GM21390 (cell line): ENCODE data around the gene CALN1.

ENCODE experiments used
- ATAC-seq: cut with Tn5 transposase; IDR thresholded peaks from one replicate; pipeline ENCODE4 v1.9.1; 2021; ENCODE audit not compliant: unreplicated experiment

CALN1 gene

GRCh38 chr7:72190919-72191318, 221.2 kb downstream of the CALN1 start:
- no peak for ATAC-seq

DNA sequence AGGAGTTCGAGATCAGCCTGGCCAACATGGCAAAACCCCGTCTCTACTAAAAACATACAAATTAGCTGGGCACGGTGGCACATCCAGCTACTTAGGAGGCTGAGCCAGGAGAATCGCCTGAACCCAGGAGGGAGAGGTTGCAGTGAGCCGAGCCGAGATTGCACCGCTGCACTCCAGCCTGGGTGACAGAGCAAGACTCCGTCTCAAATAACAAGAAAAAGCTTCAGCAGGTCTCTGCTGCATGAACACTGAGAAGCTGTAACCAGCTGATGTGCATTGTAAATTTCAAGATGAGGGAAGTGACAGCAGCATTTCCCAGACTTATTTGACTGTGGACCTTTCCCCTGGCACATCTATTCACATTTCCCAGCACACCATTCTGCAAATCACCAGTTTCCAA, 222.0 kb downstream of the CALN1 start:
- ATAC-seq = no peak

- no peak for ATAC-seq
Observed at GRCh38 chr7:72187179-72187578, 225.0 kb downstream of the CALN1 start.

DNA sequence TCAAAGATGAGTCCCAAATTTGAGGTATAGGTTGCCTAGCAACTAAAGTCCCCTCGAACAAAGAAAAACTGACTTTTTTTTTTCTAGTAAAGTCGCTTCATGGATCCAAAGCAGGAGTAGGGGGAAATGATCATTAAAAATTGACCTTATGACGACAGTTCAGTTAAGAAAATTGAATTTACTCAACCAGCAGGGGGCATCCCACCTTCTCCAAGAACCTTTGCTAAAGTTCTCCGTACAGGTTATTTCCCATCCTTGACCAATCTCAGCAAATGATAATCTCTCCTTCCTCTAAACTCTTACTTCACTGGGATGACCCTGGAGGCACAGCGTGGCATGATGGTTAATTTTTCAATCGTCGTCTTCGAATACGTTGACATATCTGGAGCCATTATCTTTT, 228.3 kb downstream of the CALN1 start:
- ATAC-seq = no peak

DNA sequence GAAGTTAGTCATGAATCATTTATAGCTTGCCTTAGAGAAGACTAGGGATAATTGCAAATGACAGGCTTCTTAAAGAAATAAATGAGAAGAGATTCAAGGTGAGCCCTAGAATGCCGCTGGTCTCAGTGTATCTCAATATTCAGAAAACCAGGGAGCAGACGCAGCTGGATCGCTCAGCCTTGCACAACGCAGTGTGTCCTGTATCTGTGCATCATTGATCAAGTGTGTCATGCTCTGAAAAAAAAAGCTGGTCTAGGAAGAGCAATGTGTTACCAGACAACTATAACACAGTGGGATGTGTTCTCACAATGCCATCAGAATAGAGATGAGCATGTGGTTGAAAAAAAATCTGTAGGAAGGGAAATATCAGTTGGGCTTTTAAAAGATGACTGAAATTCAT, 230.1 kb downstream of the CALN1 start:
- no peak for ATAC-seq

GRCh38 chr7:72176875-72177274, 235.3 kb downstream of the CALN1 start:
- ATAC-seq = no peak

DNA sequence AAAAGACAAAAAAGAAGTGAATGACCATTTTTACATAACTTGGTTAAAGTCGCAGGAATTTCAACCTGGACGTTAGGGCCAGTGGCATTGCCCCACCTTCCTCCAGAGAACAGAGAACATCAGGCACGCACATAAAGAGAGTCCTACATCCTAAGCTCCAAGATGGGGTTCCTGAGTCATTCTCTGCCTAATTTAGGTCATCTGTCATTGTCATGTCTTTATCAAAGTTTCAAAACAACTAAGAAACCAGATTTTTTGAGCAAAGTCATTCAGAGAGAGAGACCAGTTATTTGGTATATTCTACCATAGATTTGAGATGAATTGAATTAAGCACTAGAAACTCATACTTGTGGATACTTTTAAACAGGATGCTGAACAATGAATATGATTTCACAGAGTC, 241.7 kb downstream of the CALN1 start:
- no peak for ATAC-seq

GRCh38 chr7:72163271-72163670, 248.9 kb downstream of the CALN1 start:
- ATAC-seq = no peak

DNA sequence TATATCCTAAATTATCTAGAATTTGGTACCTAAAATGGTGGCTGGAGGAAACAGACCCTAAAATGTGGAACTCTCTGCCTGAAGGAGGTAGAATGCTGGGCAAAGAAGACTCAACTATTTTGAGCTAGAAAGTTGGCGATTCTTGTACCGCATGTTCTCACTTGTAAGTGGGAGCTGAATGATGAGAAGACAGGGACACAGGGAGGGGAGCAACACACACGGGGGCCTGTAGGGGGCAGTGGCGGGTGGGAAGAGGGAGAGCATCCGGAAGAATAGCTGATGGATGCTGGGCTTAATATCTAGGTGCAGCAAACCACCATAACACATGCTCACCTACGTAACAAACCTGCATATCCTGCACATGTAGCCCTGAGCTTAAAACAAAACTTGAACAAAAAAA, 250.6 kb downstream of the CALN1 start:
- ATAC-seq = no peak

GRCh38 chr7:72159911-72160310, 252.2 kb downstream of the CALN1 start:
- no peak for ATAC-seq

- ATAC-seq = no peak
Observed at GRCh38 chr7:72156671-72157070, 255.5 kb downstream of the CALN1 start.

DNA sequence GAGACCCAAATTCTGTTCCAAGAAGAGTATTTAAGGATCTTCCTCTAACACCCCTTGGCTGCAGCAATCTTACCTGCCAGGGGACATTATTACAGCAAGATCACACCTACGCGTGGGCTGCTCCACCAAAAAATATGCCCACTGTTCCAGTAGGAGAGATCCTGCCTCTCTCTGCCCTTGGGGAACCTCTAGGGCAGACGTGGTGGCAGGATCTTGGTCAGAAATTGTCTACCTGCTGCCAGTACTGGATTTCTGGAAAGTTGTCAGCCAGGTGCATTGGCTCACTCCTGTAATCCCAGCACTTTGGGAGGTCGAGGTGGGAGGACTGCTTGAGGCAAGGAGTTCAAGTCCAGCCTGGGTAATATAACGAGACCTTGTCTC, 259.0 kb downstream of the CALN1 start:
- ATAC-seq = no peak

DNA sequence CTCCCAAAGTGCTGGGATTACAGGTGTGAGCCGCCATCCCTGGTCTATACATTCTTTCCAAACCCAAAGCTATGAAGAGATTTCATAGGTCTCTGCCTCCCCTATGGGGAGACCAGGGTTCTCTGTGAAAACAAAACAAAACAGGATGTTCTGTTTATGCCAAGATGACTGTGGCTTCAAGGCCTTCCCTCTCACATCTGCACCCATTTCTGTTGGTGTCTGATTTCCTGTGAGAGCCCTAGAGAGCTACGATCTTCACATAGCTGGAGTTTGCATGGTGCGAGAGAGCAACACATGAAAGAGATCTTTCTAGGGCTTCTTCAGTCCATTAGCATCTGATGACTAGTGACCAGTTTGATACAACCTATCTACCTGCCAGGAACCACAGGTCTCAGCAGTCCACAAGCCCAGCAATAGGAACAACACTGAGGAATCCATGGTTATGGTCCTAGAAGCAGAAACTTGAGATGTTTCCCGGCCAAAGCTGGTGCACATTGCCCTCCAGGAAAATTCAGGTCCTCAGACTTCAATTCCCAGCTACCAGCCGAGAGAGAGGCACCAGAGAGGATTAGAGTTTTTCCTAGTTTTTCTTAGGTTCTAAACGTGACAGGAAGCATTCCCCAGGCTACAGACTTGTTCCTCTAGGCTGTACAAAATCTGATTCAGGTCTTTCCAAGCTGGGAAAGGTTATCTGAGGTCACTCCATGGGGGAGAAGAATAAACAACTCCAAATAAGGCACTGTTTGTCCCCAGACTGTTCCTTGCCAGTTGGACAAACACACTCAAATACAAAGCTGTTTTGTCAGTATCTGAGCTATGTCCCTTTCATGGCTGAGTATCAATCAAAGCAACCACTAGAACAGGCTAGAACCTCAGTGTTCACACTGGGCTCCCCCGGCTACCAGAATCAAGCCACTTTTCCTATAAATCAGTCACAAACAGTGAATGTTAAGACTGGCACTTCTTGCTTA, 259.7 kb downstream of the CALN1 start:
- no peak for ATAC-seq

DNA sequence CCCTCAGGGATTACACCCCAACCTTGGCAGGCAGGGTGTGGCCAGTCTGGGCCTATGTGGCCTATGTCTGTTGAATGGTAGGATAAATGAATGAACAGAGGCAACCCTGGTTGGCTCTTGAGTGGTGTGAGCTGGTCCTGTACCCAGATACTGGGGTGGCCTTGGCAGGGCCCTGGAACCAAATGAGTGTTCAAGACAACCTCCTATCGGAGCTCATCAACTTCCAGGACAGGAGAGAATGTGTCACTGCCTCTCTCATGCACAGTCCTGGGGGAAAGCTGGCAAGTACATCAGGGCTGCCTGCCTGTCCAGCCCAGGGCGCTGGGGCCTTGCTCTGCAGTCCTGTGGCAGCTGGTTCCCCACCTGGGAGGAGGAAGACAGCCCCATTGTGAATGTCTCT, 271.6 kb downstream of the CALN1 start:
- no peak for ATAC-seq

DNA sequence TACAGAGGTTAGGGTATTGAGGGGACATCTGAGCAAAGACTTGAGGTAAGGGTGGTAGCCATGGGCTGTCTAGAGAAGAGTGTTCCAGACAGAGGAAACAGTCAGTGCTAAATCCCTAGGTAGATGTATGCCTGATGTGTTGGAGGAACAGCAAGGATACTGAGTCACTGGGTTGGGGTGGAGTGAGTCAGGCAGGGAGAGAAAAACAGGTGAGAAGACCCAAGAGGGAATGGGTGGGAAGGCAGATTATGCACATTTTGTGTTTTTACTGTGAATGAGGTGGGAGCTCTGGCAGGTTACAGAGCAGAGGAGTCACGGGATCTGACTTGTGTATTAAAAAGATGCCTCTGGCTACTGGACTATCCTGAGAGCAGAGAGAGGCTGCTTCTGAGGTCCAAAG, 285.0 kb downstream of the CALN1 start:
- no peak for ATAC-seq

GRCh38 chr7:72123913-72124312, 288.2 kb downstream of the CALN1 start:
- ATAC-seq = no peak

- no peak for ATAC-seq
Observed at GRCh38 chr7:72118366-72118765, 293.8 kb downstream of the CALN1 start.

GRCh38 chr7:72114129-72114528, 298.0 kb downstream of the CALN1 start:
- no peak for ATAC-seq

GRCh38 chr7:72112992-72113391, 299.1 kb downstream of the CALN1 start:
- ATAC-seq = no peak

DNA sequence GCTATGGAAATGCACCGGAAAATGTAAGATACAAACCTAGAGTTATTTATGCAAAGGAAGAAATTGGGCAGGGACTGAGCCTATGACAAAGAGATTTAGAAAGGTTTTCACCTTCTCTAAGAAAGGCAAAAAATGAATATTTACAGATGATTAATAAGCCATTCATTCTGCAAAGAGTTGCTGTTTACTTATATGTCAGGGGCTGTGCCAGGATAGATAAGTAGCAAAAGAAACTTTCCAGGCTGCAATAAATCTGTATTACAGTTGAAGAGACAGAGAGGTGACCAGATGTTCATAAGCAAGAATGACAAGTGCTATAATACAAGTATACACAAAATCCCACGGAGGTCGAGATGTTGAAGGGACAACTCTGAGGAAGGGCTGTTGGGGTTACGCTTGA, 299.6 kb downstream of the CALN1 start:
- no peak for ATAC-seq

GRCh38 chr7:72111086-72111485, 301.1 kb downstream of the CALN1 start:
- ATAC-seq = no peak

DNA sequence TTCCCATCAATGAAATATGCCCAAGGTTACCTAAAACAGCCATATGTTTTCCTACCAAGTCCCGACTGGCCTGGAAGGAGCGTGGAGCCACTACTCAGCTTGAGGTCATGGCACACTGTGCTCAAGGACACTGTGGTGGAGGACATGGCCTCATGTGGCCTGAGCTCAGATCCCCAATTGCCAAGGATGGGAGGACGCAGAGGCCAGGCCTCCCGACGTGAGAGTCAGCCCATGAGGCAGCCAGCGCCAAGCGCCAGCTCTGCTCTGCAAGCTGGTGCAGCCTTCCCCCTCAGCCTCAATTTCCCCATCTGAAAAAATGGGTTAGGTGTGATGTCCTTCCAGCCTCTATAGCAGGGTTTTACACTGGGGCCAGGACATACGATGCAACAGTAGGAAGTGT, 302.6 kb downstream of the CALN1 start:
- ATAC-seq = no peak

DNA sequence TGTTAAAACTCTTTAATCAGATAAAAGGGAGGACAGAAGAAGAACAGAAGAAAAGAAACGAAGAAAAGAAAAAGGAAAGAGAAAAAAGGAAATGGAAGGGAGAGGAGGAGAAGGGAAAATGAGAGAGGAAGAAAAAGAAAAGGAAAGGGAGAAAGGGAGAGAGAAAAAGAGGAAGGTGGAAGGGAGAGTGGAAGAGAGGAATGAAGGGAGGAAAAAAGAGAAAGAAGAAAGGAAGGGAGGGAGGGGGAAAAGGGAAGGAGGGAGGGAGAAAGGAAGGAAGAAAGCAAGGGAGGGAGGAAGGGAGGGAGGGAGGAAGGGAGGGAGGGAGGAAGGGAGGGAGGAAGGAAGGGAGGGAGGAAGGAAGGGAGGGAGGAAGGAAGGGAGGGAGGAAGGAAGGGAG, 305.7 kb downstream of the CALN1 start:
- ATAC-seq = no peak
